Epithelial cell of esophagus (primary cell): ENCODE results near the gene SMYD3.

Source experiments
- DNase-seq: peaks from one replicate; pipeline ENCODE4 v3.0.0; 2010; ENCODE audit warnings: low read depth
- H3K4me3 ChIP-seq: 2 replicates; pipeline ENCODE4 v1.5.1; 2011; ENCODE audit warnings: mild to moderate bottlenecking, low read length, control low read depth
- TF ChIP-seq, protein P1 (sequence below): IDR thresholded peaks from 2 replicates; pipeline ENCODE4 v1.5.1; 2011; ENCODE audit warnings: low read depth, mild to moderate bottlenecking, low read length, control low read depth, inconsistent platforms; ENCODE audit not compliant: insufficient read depth; ENCODE audit errors: missing control alignments

SMYD3 gene

DNA sequence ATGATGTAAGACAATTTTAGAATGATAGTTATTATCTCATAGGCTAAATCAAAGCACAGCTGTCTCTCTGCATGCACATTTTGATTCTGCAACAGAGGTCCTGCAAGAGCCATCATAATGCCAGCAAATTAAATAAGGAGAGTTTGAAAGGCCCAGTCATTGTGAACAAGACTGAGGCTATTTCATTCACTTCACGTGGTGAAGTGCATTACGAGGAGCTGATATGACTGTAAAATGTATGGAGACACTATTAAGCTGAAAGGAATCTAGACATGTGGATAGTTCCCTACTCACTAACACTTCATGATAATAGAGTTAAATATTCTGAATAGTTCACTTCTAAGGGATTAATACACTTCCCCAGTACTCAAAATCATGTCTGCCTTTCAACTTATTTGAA, 299.0 kb downstream of the SMYD3 start:
- H3K4me3 ChIP-seq, result no peak overlapping the region
- TF ChIP-seq, protein P1, sequence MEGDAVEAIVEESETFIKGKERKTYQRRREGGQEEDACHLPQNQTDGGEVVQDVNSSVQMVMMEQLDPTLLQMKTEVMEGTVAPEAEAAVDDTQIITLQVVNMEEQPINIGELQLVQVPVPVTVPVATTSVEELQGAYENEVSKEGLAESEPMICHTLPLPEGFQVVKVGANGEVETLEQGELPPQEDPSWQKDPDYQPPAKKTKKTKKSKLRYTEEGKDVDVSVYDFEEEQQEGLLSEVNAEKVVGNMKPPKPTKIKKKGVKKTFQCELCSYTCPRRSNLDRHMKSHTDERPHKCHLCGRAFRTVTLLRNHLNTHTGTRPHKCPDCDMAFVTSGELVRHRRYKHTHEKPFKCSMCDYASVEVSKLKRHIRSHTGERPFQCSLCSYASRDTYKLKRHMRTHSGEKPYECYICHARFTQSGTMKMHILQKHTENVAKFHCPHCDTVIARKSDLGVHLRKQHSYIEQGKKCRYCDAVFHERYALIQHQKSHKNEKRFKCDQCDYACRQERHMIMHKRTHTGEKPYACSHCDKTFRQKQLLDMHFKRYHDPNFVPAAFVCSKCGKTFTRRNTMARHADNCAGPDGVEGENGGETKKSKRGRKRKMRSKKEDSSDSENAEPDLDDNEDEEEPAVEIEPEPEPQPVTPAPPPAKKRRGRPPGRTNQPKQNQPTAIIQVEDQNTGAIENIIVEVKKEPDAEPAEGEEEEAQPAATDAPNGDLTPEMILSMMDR, result no peak
- no peak for DNase-seq

GRCh38 chr1:246203180-246203579, 303.9 kb downstream of the SMYD3 start:
- H3K4me3 ChIP-seq, result no peak overlapping the region
- DNase-seq, result no peak
- TF ChIP-seq, protein P1, result no peak

DNA sequence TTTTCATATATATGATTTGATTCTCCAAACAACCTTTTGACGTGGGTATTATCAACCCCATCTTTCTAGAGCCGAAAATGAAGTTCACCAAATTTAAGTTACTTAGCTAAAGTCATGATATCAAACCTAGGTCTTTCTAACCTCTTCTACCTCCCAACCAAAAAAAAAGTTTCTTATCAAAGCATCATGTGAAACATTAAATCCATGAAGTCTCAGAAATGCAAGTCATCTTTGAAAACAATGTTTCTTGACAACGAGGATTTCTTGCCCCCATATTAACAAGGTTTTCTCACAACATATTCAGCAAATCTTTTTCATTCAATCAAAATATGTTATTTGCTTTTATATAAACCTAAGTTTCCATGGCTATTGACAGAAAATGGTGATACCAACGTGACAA, 306.3 kb downstream of the SMYD3 start:
- DNase-seq, result no peak
- no peak overlapping the region for H3K4me3 ChIP-seq

DNA sequence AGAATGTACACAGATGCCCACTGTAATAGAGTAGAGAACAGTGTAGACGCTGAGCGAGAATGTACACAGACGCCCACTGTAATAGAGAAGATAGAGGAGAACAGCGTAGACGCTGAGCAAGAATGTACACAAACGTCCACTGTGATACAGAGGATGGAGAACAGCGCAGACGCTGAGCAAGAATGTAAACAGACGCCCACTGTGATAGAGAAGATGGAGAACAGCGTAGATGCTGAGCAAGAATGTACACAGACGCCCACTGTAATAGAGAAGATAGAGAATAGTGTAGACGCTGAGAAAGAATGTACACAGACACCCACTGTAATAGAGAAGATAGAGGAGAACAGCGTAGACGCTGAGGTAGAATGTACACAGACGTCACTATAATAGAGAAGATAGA, 306.9 kb downstream of the SMYD3 start:
- TF ChIP-seq, protein P1, result no peak
- DNase-seq, result no peak
- no peak overlapping the region for H3K4me3 ChIP-seq

More for the DNA sequence above, 306.3 kb downstream of the SMYD3 start:
- TF ChIP-seq, protein P1, result no peak

GRCh38 chr1:246199086-246199645, 307.9 kb downstream of the SMYD3 start:
- TF ChIP-seq, protein P1, result no peak
- H3K4me3 ChIP-seq, result no peak overlapping the region
- peak; percentile 14 for DNase-seq

DNA sequence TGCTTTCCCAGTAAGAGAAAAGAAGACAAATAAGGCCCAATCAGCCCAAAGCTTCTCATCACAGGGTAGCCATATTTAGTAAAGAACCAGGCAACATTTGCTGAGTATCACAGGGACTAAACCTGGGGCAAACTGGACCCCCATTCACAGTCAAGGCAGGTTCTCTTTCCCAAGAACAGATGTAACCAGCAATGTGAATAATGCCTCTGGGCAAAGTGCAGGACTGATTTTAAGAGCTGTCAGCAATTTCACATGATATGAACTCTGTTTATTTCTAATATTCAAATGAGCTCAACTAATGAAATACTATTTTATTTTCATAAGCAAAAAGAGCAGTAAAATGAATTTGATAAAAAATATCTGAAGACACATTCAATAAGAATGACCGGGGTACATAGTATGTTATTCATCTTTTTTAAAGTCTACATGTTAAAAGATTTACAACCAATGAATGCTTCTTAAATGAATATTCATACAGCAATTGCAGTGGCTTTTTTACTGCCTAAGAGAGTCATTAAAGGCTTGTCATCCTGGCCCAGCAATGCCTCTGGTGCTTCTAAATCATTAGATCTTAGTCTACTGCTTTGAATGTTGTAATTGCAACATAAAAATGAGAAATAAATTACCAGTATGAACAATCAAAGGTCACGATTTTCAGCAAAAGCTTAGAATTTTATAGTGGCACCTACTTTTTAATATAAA, 308.8 kb downstream of the SMYD3 start:
- TF ChIP-seq, protein P1, result no peak
- H3K4me3 ChIP-seq, result no peak overlapping the region
- no peak for DNase-seq

GRCh38 chr1:246197076-246197475, 310.0 kb downstream of the SMYD3 start:
- DNase-seq, result no peak
- no peak overlapping the region for H3K4me3 ChIP-seq
- TF ChIP-seq, protein P1, result no peak
